GM18861 (cell line): ENCODE measurements around the gene AASDHPPT.

Source experiments
- ATAC-seq: cut with Tn5 transposase; IDR thresholded peaks from one replicate; pipeline ENCODE4 v1.9.1; 2021; ENCODE audit not compliant: unreplicated experiment

Gene AASDHPPT

GRCh38 chr11:106086135-106086534, 8.7 kb downstream of the AASDHPPT start:
- no peak for ATAC-seq

- ATAC-seq: no peak
Measured at GRCh38 chr11:106086850-106087249, 9.4 kb downstream of the AASDHPPT start.

- ATAC-seq: no peak
Measured at GRCh38 chr11:106087815-106088435, 10.5 kb downstream of the AASDHPPT start.

GRCh38 chr11:106088896-106089295, 11.4 kb downstream of the AASDHPPT start:
- ATAC-seq: no peak

GRCh38 chr11:106091480-106092123, 14.1 kb downstream of the AASDHPPT start:
- peak; percentile 98 for ATAC-seq

- no peak for ATAC-seq
Measured at GRCh38 chr11:106092446-106092845, 15.0 kb downstream of the AASDHPPT start.

GRCh38 chr11:106098893-106099553, 21.6 kb downstream of the AASDHPPT start:
- no peak for ATAC-seq

- ATAC-seq: no peak
Measured at GRCh38 chr11:106101370-106101769, 23.9 kb downstream of the AASDHPPT start.

GRCh38 chr11:106101819-106102218, 24.4 kb downstream of the AASDHPPT start:
- no peak for ATAC-seq

GRCh38 chr11:106105986-106106385, 28.5 kb downstream of the AASDHPPT start:
- no peak for ATAC-seq

GRCh38 chr11:106121570-106122320, 44.3 kb downstream of the AASDHPPT start:
- no peak for ATAC-seq

- ATAC-seq: no peak
Measured at GRCh38 chr11:106127604-106128003, 50.1 kb downstream of the AASDHPPT start.

- ATAC-seq: no peak
Measured at GRCh38 chr11:106128740-106129139, 51.3 kb downstream of the AASDHPPT start.

GRCh38 chr11:106131998-106132397, 54.5 kb downstream of the AASDHPPT start:
- no peak for ATAC-seq

- ATAC-seq: no peak
Measured at GRCh38 chr11:106132582-106133354, 55.3 kb downstream of the AASDHPPT start.

- no peak for ATAC-seq
Measured at GRCh38 chr11:106133529-106133928, 56.1 kb downstream of the AASDHPPT start.

- no peak for ATAC-seq
Measured at GRCh38 chr11:106137061-106137460, 59.6 kb downstream of the AASDHPPT start.

GRCh38 chr11:106137758-106138157, 60.3 kb downstream of the AASDHPPT start:
- no peak for ATAC-seq
